Body of pancreas (tissue), 4 donors: ENCODE measurements around the gene ASCL5.

Experiments
- POLR2A ChIP-seq, 3 donors: fragments of 450-650 bp; IDR thresholded peaks; one replicate each; pipeline ENCODE4 v1.6.1; 2016; ENCODE audit warnings: antibody characterized with exemption in 3 of 3, mild to moderate bottlenecking in 2 of 3
- TF ChIP-seq, protein P1 (sequence below), 7 experiments: fragments of 450-650 bp in 4 of 7; fragments of 200-600 bp in 3 of 7; sonication (generic) in 3 of 7; IDR thresholded peaks; one replicate each; pipeline ENCODE4 v1.5.1; 2016 to 2019; ENCODE audit warnings: antibody characterized with exemption in 7 of 7

GRCh38 chr1:201110616-201111015, 16.4 kb downstream of the ASCL5 start:
- TF ChIP-seq, protein P1, sequence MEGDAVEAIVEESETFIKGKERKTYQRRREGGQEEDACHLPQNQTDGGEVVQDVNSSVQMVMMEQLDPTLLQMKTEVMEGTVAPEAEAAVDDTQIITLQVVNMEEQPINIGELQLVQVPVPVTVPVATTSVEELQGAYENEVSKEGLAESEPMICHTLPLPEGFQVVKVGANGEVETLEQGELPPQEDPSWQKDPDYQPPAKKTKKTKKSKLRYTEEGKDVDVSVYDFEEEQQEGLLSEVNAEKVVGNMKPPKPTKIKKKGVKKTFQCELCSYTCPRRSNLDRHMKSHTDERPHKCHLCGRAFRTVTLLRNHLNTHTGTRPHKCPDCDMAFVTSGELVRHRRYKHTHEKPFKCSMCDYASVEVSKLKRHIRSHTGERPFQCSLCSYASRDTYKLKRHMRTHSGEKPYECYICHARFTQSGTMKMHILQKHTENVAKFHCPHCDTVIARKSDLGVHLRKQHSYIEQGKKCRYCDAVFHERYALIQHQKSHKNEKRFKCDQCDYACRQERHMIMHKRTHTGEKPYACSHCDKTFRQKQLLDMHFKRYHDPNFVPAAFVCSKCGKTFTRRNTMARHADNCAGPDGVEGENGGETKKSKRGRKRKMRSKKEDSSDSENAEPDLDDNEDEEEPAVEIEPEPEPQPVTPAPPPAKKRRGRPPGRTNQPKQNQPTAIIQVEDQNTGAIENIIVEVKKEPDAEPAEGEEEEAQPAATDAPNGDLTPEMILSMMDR (IDR thresholded peaks at IDR 0.05) = no peak
- TF ChIP-seq POLR2A (IDR thresholded peaks at IDR 0.05) = no peak
